ENCODE measurements around the gene UBE2E2.

DNA sequence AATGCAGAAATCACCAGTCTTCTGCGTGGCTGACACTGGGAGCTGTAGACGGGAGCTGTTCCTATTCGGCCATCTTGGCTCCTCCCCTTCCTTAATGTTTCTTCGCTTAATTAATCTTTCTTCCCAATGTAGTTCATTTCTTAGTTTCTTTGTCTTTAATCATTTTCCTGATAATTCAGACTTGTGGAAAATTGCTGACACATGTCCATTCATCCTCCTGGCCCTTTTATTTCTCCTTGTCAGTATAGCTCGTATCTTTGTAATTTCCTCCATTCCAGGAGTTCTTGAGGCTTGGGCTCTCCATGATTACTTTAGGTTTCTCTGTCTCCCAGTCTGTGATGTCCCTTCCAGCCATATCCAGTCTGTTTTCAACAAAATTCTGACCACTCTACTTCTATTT is 98.7 kb downstream of the UBE2E2 start:
- no peak for TF ChIP-seq POLR2A (IDR thresholded peaks at IDR 0.05)
- TF ChIP-seq, protein P1, sequence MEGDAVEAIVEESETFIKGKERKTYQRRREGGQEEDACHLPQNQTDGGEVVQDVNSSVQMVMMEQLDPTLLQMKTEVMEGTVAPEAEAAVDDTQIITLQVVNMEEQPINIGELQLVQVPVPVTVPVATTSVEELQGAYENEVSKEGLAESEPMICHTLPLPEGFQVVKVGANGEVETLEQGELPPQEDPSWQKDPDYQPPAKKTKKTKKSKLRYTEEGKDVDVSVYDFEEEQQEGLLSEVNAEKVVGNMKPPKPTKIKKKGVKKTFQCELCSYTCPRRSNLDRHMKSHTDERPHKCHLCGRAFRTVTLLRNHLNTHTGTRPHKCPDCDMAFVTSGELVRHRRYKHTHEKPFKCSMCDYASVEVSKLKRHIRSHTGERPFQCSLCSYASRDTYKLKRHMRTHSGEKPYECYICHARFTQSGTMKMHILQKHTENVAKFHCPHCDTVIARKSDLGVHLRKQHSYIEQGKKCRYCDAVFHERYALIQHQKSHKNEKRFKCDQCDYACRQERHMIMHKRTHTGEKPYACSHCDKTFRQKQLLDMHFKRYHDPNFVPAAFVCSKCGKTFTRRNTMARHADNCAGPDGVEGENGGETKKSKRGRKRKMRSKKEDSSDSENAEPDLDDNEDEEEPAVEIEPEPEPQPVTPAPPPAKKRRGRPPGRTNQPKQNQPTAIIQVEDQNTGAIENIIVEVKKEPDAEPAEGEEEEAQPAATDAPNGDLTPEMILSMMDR (IDR thresholded peaks at IDR 0.05 in 4 of 5, conservative IDR thresholded peaks at IDR 0.05 in 1 of 5) = no peak

Data from gastrocnemius medialis (tissue), 4 donors.